GM19455 (cell line): ENCODE data around the gene C1GALT1C1L.
A peak's percentile ranks its signal among the peaks of the same experiment; 100 is the strongest.
"Not testable (repeated sequence)": the region's sequence is repeated elsewhere in the genome, so short reads cannot be mapped to it uniquely, and the experiment has no call there.

Experiments
- ATAC-seq: cut with Tn5 transposase; IDR thresholded peaks from one replicate; pipeline ENCODE4 v1.9.1; 2021; ENCODE audit not compliant: unreplicated experiment

The C1GALT1C1L gene

GRCh38 chr2:43657241-43657640 is 19.0 kb downstream of the C1GALT1C1L start:
- ATAC-seq, result no peak

GRCh38 chr2:43653506-43653905 is 22.7 kb downstream of the C1GALT1C1L start:
- no peak for ATAC-seq

GRCh38 chr2:43648994-43649701 is 27.1 kb downstream of the C1GALT1C1L start:
- no peak for ATAC-seq

GRCh38 chr2:43643680-43644079 is 32.5 kb downstream of the C1GALT1C1L start:
- no peak for ATAC-seq

GRCh38 chr2:43642363-43642762 is 33.9 kb downstream of the C1GALT1C1L start:
- ATAC-seq, result no peak

GRCh38 chr2:43637030-43637803 is 39.0 kb downstream of the C1GALT1C1L start, which contains the start of gene PLEKHH2:
PLEKHH2 (plus strand) TSS chr2:43637260; CDS start chr2:43644674, 7,414 bp downstream.
- ATAC-seq, result peak; percentile 100

GRCh38 chr2:43636621-43637020 is 39.6 kb downstream of the C1GALT1C1L start:
- ATAC-seq, result no peak

GRCh38 chr2:43636153-43636552 is 40.1 kb downstream of the C1GALT1C1L start:
- ATAC-seq, result not testable (repeated sequence)

- ATAC-seq, result no peak
These were observed 41.5 kb downstream of the C1GALT1C1L start for GRCh38 chr2:43634604-43635306.

GRCh38 chr2:43631618-43632317 is 44.5 kb downstream of the C1GALT1C1L start:
- ATAC-seq, result no peak
